Fibroblast of lung (primary cell): ENCODE measurements around the gene ANKRD62. TPM values are rescaled to one million over a fixed set of nuclear protein-coding genes. Genes with fewer than 3 reads are reported as not detected.

ENCODE experiments used
- DNase-seq, 2 donors: peaks; one replicate each; pipeline versions ENCODE4 v3.0.0 to v3.0.0-alpha.2; 2010; ENCODE audit warnings: low read depth in 2 of 2
- H2AFZ ChIP-seq: 2 replicates; pipeline ENCODE4 v1.5.1; 2012; ENCODE audit warnings: low read length, control low read depth, inconsistent platforms
- H3K27ac ChIP-seq: 2 replicates; pipeline ENCODE4 v1.5.1; 2011; ENCODE audit warnings: low read length, control low read depth; ENCODE audit not compliant: insufficient read depth
- H3K27me3 ChIP-seq: 2 replicates; pipeline ENCODE4 v1.5.1; 2011; ENCODE audit warnings: mild to moderate bottlenecking, low read length; ENCODE audit not compliant: control insufficient read depth, insufficient read depth
- H3K36me3 ChIP-seq: 2 replicates; pipeline ENCODE4 v1.5.1; 2011; ENCODE audit warnings: low read length; ENCODE audit not compliant: control insufficient read depth, insufficient read depth
- H3K4me1 ChIP-seq: 2 replicates; pipeline ENCODE4 v1.5.1; 2011; ENCODE audit warnings: low read length; ENCODE audit not compliant: control insufficient read depth, insufficient read depth; ENCODE audit errors: extremely low read depth
- H3K4me2 ChIP-seq: 2 replicates; pipeline ENCODE4 v1.5.1; 2011; ENCODE audit warnings: low read length, control low read depth; ENCODE audit not compliant: insufficient read depth; ENCODE audit errors: extremely low read depth
- H3K4me3 ChIP-seq, 4 experiments: fragments of 200-600 bp in 1 of 4; sonication (generic) in 1 of 4; replicated peaks in 1 of 4; 2 replicates each; pipeline ENCODE4 v1.5.1; 2011 to 2016; ENCODE audit warnings: low read length in 4 of 4, low read depth in 3 of 4, mild to moderate bottlenecking in 3 of 4, control low read depth in 2 of 4, inconsistent platforms in 1 of 4, mixed read lengths in 1 of 4; ENCODE audit not compliant: insufficient read depth in 1 of 4; ENCODE audit errors: control extremely low read depth in 1 of 4
- H3K79me2 ChIP-seq: 2 replicates; pipeline ENCODE4 v1.5.1; 2012; ENCODE audit warnings: mild to moderate bottlenecking, low read length, inconsistent platforms; ENCODE audit not compliant: control insufficient read depth, insufficient read depth
- H3K9ac ChIP-seq: 2 replicates; pipeline ENCODE4 v1.5.1; 2011; ENCODE audit warnings: mild to moderate bottlenecking, low read length, control low read depth; ENCODE audit not compliant: insufficient read depth
- H3K9me3 ChIP-seq: 2 replicates; pipeline ENCODE4 v1.5.1; 2012; ENCODE audit warnings: low read depth, low read length; ENCODE audit not compliant: control insufficient read depth, insufficient read depth
- H4K20me1 ChIP-seq: 2 replicates; pipeline ENCODE4 v1.5.1; 2011; ENCODE audit warnings: low read length; ENCODE audit not compliant: control insufficient read depth, insufficient read depth; ENCODE audit errors: extremely low read depth
- EZH2 ChIP-seq: IDR thresholded peaks from 2 replicates; pipeline ENCODE4 v1.5.1; 2012; ENCODE audit warnings: low read length, control low read depth, mild to moderate bottlenecking; ENCODE audit errors: missing control alignments
- polyA plus RNA-seq, 2 donors: library from polyadenylated mRNA; depleted of rRNA in 1 of 2; stranded (reverse) in 1 of 2; unstranded in 1 of 2; fragments of >200 nt; gene quantifications; 2 replicates each; pipeline ENCODE4 v1.2.1, GENCODE V29; 2011 to 2012; ENCODE audit warnings: missing spikeins in 1 of 2
- total RNA-seq: library from RNA; depleted of rRNA; stranded (reverse); fragments of >200 nt; gene quantifications from 2 replicates; pipeline ENCODE4 v1.2.1, GENCODE V29; 2014
- TF ChIP-seq, protein P1 (sequence below), 2 donors: IDR thresholded peaks in 1 of 2; conservative IDR thresholded peaks in 1 of 2; 1 replicate in 1 of 2; 2 replicates in 1 of 2; pipeline ENCODE4 v1.5.1; 2011 to 2012; ENCODE audit warnings: low read length in 2 of 2, control low read depth in 1 of 2, inconsistent platforms in 1 of 2, low read depth in 1 of 2, mild to moderate bottlenecking in 1 of 2

The ANKRD62 gene
- total and polyA plus RNA-seq, 2 donors (not counting 1 experiment from before 2014, with no cell fraction given), result not detected

DNA sequence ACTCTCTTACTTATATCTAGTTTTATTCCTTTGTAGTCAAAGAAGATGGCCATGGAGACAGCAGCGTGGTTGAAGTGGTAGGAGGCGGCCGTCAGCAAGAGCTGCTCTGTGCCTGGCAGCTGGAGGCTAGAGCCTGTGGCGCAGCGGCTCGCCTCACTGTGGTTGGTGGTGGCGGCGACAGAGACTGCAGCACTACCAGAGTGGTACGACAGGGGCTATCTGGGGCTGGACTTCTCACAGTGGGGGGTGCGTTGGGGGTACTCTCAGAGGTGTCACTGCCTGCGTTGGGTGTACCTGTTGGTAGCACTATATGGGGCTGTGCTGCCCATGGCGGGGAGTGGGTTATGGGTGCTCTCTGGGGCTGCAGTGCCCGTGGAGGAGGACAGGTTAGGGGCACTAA lies 8.5 kb upstream of the ANKRD62 start:
- no peak for TF ChIP-seq EZH2
- TF ChIP-seq, protein P1, sequence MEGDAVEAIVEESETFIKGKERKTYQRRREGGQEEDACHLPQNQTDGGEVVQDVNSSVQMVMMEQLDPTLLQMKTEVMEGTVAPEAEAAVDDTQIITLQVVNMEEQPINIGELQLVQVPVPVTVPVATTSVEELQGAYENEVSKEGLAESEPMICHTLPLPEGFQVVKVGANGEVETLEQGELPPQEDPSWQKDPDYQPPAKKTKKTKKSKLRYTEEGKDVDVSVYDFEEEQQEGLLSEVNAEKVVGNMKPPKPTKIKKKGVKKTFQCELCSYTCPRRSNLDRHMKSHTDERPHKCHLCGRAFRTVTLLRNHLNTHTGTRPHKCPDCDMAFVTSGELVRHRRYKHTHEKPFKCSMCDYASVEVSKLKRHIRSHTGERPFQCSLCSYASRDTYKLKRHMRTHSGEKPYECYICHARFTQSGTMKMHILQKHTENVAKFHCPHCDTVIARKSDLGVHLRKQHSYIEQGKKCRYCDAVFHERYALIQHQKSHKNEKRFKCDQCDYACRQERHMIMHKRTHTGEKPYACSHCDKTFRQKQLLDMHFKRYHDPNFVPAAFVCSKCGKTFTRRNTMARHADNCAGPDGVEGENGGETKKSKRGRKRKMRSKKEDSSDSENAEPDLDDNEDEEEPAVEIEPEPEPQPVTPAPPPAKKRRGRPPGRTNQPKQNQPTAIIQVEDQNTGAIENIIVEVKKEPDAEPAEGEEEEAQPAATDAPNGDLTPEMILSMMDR (conservative IDR thresholded peaks at IDR 0.05 in 1 of 2, IDR thresholded peaks at IDR 0.05 in 1 of 2; ENCODE audit: low read depth in 1 of 2, low read length in 2 of 2), result no peak
- H3K9ac ChIP-seq, result no peak overlapping the region
- H3K4me1 ChIP-seq, result no peaks in the 10 kb centered on the region
- no peaks in the 10 kb centered on the region for H3K27me3 ChIP-seq
- H3K9me3 ChIP-seq, result no peaks in the 10 kb centered on the region
- H3K36me3 ChIP-seq, result no peaks in the 10 kb centered on the region
- H3K79me2 ChIP-seq, result no peaks in the 10 kb centered on the region
- DNase-seq, result no peak
- H3K4me2 ChIP-seq, result no peak overlapping the region
- no peak overlapping the region for H2AFZ ChIP-seq
- no peak overlapping the region for H3K27ac ChIP-seq
- no peaks in the 10 kb centered on the region for H4K20me1 ChIP-seq
- no peak overlapping the region for H3K4me3 ChIP-seq

DNA sequence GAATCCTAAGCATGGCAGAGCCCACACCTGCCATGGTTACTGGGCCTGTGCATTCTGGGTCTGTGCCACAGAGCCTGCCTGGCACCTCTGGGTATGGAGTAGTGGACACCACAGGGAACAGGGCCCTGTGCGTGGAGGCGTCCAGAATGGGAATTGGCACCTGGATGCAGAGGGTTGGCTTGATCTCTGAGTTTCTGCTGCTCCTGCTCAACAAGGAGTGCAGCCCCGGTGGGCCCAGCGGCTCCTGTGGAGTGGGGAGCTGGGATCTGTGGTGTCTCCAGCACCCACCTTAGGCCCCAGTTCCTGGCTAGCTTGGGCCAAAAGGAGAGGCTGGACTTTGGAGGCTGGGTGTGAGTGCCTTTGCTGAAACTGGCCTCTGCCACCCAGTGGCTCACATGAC lies 7.9 kb upstream of the ANKRD62 start:
- no peak for TF ChIP-seq EZH2
- TF ChIP-seq, protein P1 (conservative IDR thresholded peaks at IDR 0.05 in 1 of 2, IDR thresholded peaks at IDR 0.05 in 1 of 2; ENCODE audit: low read depth in 1 of 2, low read length in 2 of 2), result no peak
- H3K9ac ChIP-seq, result no peak overlapping the region
- H4K20me1 ChIP-seq, result no peaks in the 10 kb centered on the region
- no peaks in the 10 kb centered on the region for H3K9me3 ChIP-seq
- H2AFZ ChIP-seq, result no peak overlapping the region
- H3K79me2 ChIP-seq, result no peaks in the 10 kb centered on the region
- no peaks in the 10 kb centered on the region for H3K36me3 ChIP-seq
- H3K27ac ChIP-seq, result no peak overlapping the region
- no peak overlapping the region for H3K4me3 ChIP-seq
- no peak for DNase-seq
- no peaks in the 10 kb centered on the region for H3K27me3 ChIP-seq
- H3K4me2 ChIP-seq, result no peak overlapping the region
- no peaks in the 10 kb centered on the region for H3K4me1 ChIP-seq

DNA sequence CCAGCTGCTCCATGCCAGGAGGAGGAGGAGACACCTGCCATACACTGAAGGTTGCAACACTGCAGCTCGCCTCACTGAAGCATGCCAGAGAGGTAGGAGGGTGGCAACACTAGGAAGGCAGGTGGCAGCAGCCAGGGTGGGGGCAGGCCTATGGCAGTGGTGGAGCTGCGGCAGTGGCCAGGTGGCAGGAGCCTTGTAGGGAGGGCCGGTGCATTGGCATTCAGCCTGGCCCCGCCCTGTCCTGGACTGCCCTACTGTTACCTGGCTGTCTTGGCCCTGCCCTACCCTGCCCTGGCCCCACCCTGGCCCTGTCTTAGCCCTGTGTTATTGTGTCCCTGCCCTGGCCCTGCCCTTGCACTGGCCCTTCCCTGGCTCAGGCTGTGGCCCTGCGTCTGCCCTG lies 7.4 kb upstream of the ANKRD62 start:
- Histone ChIP-seq H3K4me2 (no peak overlapping the region), H3K27me3 (no peaks in the 10 kb centered on the region), H3K4me3 (no peak overlapping the region), H4K20me1 (no peaks in the 10 kb centered on the region), H3K9me3 (no peaks in the 10 kb centered on the region), H3K27ac (no peak overlapping the region), H3K79me2 (no peaks in the 10 kb centered on the region), H3K9ac (no peak overlapping the region), H3K4me1 (no peaks in the 10 kb centered on the region), H2AFZ (no peak overlapping the region), H3K36me3 (no peaks in the 10 kb centered on the region)
- no peak for DNase-seq
- TF ChIP-seq, protein P1 (conservative IDR thresholded peaks at IDR 0.05 in 1 of 2, IDR thresholded peaks at IDR 0.05 in 1 of 2; ENCODE audit: low read depth in 1 of 2, low read length in 2 of 2), result no peak
- no peak for TF ChIP-seq EZH2
